Measurements from ENCODE around the gene SCAMP4.

SCAMP4 gene

DNA sequence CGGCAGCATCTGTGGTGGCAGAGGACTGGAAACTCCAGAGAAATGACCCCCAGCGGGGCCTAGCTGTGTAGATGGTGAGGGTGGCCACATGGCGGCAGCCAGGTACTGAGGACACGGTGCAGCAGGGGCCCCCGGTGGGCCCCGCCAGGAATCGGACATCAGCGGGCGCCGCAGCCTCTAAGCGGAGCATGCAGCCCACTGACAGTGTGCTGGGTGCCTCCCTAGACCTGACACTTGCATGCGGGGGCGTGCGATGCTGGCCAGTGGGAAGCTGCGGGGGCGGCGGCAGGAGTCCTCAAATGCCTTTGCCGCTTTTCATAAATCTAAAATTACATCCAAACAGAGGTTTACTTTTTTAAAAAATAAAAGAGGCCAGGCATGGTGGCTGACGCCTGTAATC is 16.1 kb downstream of the SCAMP4 start:
- no peak overlapping the region for H3K4me3 ChIP-seq (ENCODE audit: control insufficient read depth, low read depth, low read length)
- TF ChIP-seq, protein P1, sequence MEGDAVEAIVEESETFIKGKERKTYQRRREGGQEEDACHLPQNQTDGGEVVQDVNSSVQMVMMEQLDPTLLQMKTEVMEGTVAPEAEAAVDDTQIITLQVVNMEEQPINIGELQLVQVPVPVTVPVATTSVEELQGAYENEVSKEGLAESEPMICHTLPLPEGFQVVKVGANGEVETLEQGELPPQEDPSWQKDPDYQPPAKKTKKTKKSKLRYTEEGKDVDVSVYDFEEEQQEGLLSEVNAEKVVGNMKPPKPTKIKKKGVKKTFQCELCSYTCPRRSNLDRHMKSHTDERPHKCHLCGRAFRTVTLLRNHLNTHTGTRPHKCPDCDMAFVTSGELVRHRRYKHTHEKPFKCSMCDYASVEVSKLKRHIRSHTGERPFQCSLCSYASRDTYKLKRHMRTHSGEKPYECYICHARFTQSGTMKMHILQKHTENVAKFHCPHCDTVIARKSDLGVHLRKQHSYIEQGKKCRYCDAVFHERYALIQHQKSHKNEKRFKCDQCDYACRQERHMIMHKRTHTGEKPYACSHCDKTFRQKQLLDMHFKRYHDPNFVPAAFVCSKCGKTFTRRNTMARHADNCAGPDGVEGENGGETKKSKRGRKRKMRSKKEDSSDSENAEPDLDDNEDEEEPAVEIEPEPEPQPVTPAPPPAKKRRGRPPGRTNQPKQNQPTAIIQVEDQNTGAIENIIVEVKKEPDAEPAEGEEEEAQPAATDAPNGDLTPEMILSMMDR (IDR thresholded peaks at IDR 0.05; ENCODE audit: control insufficient read depth, insufficient read depth, low read depth, low read length, missing control alignments), result no peak
- no peak for DNase-seq (ENCODE audit: low read depth)

DNA sequence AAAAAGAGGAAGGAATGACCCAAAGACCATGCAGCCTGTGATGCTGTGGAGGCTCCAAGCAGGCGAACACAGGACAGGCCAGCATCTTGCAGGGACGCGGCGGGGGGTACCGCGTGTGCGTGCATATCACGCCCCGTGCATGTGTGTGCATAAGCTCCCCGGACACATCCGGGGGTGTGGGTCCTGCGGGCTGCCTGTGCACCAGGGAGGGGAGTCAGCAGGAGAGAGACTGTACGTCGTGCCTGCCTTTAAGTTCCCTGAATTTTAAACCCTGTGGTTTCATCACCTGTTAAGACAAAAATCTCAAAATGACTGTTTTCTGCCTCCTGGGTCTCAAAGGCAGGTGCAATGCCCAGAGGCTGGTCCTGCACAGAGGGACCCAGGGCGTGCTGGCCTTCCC is 16.6 kb downstream of the SCAMP4 start:
- no peak for DNase-seq (ENCODE audit: low read depth)
- no peak overlapping the region for H3K4me3 ChIP-seq (ENCODE audit: control insufficient read depth, low read depth, low read length)
- TF ChIP-seq, protein P1 (IDR thresholded peaks at IDR 0.05; ENCODE audit: control insufficient read depth, insufficient read depth, low read depth, low read length, missing control alignments), result no peak

DNA sequence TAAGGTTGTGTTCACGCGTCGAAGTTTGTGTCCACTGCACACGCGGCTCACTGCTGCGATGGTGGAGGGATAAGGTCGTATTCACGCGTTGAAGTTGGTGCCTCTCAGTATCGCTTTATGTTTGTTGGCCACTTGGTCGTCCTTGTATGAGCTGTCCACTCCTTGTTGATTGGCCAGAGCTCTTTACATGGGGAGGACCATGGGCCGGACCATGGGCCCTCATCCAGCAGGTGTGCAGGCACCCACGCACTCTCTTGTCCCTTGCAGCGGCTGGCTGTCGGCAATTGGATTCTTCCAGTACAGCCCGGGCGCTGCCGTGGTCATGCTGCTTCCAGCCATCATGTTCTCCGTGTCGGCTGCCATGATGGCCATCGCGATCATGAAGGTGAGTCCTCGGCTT is 17.6 kb downstream of the SCAMP4 start:
- no peak for DNase-seq (ENCODE audit: low read depth)
- TF ChIP-seq, protein P1 (IDR thresholded peaks at IDR 0.05; ENCODE audit: control insufficient read depth, insufficient read depth, low read depth, low read length, missing control alignments), result no peak
- H3K4me3 ChIP-seq (ENCODE audit: control insufficient read depth, low read depth, low read length), result no peak overlapping the region

DNA sequence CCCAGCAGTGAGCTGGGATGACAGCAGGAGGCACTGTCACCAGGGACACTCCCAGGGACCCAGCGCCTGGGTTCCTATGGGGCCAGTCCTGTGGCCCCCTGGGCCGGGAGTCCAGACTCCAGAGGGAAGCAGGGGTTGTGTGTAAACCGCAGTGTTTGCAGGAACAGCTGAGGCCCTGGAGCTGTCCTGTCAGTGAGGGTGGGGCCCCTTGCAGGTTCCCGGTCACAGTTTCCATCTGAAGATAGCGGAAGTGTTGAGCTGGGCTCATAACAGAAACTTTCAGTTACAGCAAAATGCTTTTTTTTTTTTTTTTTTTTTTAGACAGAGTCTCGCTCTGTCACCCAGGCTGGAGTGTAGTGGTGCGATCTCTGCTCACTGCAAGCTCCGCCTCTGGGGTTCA is 18.1 kb downstream of the SCAMP4 start:
- TF ChIP-seq, protein P1 (IDR thresholded peaks at IDR 0.05; ENCODE audit: control insufficient read depth, insufficient read depth, low read depth, low read length, missing control alignments), result no peak
- no peak overlapping the region for H3K4me3 ChIP-seq (ENCODE audit: control insufficient read depth, low read depth, low read length)
- no peak for DNase-seq (ENCODE audit: low read depth)

DNA sequence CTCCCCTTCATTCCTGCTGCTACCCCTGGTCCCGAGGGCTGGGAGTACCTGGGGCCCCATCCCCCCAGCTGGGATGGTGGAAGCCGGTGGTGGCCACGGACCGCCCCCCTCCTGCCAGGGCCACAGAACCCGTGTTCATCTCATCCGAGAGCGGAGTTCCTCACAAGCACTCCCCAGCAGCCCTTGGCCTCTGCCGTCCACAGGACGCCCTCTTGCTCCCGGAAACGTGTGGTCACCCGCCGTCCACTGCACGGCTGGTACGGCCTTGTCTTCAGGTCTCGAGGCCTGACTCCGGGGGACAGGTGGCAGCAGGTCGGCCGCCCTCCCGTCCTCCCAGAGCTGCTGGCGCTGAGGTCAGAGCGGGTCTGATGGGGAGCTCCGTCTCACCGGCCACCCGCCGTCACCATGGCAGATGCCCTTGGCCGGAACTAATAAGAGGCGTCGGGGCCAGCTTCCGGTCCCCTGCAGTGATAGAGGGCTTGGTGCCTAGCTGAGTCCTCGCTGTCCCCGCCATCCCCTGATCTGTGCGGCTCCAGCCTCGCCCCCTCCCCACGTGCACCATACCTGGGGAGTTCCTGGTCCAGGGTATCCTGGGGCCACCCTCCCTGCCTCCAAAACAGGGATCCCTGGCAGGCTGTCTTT is 19.2 kb downstream of the SCAMP4 start:
- DNase-seq (ENCODE audit: low read depth), result no peak
- TF ChIP-seq, protein P1 (IDR thresholded peaks at IDR 0.05; ENCODE audit: control insufficient read depth, insufficient read depth, low read depth, low read length, missing control alignments), result no peak
- no peak overlapping the region for H3K4me3 ChIP-seq (ENCODE audit: control insufficient read depth, low read depth, low read length)

DNA sequence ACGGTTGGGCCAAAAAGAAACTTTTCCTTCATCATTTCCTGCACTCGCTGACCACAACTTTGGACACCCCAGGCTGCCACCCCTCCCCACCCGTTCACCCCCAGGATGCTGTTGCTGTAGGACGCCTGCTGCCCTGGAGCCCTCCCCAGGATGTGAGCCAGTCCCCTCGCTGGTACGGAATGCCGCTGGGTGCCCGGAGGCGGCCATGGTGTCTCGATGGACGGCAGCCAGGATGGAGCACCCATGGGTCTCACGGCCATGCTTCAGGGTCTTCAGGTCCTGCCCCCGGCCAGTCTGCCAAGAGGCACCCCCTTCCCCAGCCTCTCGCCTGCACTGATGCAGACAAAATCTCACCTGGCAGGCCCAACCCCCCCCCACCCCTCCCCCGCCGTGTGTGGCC is 20.3 kb downstream of the SCAMP4 start:
- TF ChIP-seq, protein P1 (IDR thresholded peaks at IDR 0.05; ENCODE audit: control insufficient read depth, insufficient read depth, low read depth, low read length, missing control alignments), result no peak
- H3K4me3 ChIP-seq (ENCODE audit: control insufficient read depth, low read depth, low read length), result no peak overlapping the region
- DNase-seq (ENCODE audit: low read depth), result no peak
